ENCODE results near the gene NTM.

DNA sequence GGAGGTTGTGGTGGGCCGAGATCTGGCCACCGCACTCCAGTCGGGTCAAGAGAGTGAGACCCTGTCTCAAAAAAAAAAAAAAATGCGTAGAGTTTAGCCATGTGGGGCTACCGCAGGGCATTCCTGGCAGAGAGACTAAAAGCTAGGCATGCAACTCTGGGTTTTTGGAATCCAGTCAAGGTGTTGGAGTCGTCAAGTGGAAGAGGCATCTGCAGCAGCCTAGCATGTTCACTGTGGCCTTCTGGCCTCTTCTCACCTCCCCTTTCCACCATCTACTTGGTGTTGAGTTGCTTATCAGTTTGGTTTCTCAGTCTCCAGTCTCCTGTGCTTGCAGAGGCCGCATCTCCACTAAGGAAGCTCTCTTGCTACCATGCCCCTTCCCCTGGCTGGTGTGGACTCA is 572.5 kb downstream of the NTM start:
- TF ChIP-seq, protein P1, sequence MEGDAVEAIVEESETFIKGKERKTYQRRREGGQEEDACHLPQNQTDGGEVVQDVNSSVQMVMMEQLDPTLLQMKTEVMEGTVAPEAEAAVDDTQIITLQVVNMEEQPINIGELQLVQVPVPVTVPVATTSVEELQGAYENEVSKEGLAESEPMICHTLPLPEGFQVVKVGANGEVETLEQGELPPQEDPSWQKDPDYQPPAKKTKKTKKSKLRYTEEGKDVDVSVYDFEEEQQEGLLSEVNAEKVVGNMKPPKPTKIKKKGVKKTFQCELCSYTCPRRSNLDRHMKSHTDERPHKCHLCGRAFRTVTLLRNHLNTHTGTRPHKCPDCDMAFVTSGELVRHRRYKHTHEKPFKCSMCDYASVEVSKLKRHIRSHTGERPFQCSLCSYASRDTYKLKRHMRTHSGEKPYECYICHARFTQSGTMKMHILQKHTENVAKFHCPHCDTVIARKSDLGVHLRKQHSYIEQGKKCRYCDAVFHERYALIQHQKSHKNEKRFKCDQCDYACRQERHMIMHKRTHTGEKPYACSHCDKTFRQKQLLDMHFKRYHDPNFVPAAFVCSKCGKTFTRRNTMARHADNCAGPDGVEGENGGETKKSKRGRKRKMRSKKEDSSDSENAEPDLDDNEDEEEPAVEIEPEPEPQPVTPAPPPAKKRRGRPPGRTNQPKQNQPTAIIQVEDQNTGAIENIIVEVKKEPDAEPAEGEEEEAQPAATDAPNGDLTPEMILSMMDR (IDR thresholded peaks at IDR 0.05): no peak
- TF ChIP-seq POLR2AphosphoS5 (IDR thresholded peaks at IDR 0.05): no peak
- no peak for TF ChIP-seq POLR2A (IDR thresholded peaks at IDR 0.05)
- no peak for TF ChIP-seq EP300 (IDR thresholded peaks at IDR 0.05)
